Cardiac muscle cell (in vitro differentiated cells and primary cell): ENCODE data around the gene NAB2. TPM values are rescaled to one million over a fixed set of nuclear protein-coding genes. Genes with fewer than 3 reads are reported as not detected.
"Not testable (repeated sequence)": the region's sequence is repeated elsewhere in the genome, so short reads cannot be mapped to it uniquely, and the experiment has no call there.

Experiments
- DNase-seq, 2 donors: peaks; one replicate each; pipeline versions ENCODE4 v3.0.0 to v3.0.0-alpha.2; 2010 to 2017; ENCODE audit warnings: low read depth in 1 of 2, low spot score in 1 of 2
- H3K27ac ChIP-seq: fragments of 200-600 bp; sonication (generic); 2 replicates; pipeline ENCODE4 v1.5.1; 2016
- H3K27me3 ChIP-seq: fragments of 200-600 bp; sonication (generic); 2 replicates; pipeline ENCODE4 v1.6.0; 2016; ENCODE audit warnings: control low read depth
- H3K36me3 ChIP-seq: fragments of 200-600 bp; sonication (generic); 2 replicates; pipeline ENCODE4 v1.5.1; 2016; ENCODE audit warnings: control low read depth
- H3K4me1 ChIP-seq: fragments of 200-600 bp; sonication (generic); 2 replicates; pipeline ENCODE4 v1.8.1; 2017; ENCODE audit warnings: low read depth, mild to moderate bottlenecking, mixed run types
- H3K4me3 ChIP-seq: fragments of 200-600 bp; sonication (generic); 2 replicates; pipeline ENCODE4 v1.5.1; 2016; ENCODE audit warnings: mild to moderate bottlenecking
- H3K9me3 ChIP-seq: fragments of 200-600 bp; sonication (generic); 2 replicates; pipeline ENCODE4 v1.5.1; 2017; ENCODE audit warnings: low read depth, mild to moderate bottlenecking, control low read depth
- CTCF ChIP-seq: IDR thresholded peaks from 2 replicates; pipeline ENCODE4 v1.5.1; 2012; ENCODE audit warnings: low read depth, mild to moderate bottlenecking, low read length
- polyA plus RNA-seq: library from polyadenylated mRNA; unstranded; fragments of >200 nt; fragmentation: Nextera tagmentation; extraction: Ambion mirVana; gene quantifications from 2 replicates; pipeline ENCODE4 v1.2.1, GENCODE V29; 2016
- total RNA-seq: library from RNA; depleted of rRNA; stranded (reverse); fragments of >200 nt; gene quantifications from 2 replicates; pipeline ENCODE4 v1.2.3, GENCODE V29; 2016

NAB2 gene
- total and polyA plus RNA-seq, 2 experiments from 2014 or later, result 11.9 to 35.0 TPM

DNA sequence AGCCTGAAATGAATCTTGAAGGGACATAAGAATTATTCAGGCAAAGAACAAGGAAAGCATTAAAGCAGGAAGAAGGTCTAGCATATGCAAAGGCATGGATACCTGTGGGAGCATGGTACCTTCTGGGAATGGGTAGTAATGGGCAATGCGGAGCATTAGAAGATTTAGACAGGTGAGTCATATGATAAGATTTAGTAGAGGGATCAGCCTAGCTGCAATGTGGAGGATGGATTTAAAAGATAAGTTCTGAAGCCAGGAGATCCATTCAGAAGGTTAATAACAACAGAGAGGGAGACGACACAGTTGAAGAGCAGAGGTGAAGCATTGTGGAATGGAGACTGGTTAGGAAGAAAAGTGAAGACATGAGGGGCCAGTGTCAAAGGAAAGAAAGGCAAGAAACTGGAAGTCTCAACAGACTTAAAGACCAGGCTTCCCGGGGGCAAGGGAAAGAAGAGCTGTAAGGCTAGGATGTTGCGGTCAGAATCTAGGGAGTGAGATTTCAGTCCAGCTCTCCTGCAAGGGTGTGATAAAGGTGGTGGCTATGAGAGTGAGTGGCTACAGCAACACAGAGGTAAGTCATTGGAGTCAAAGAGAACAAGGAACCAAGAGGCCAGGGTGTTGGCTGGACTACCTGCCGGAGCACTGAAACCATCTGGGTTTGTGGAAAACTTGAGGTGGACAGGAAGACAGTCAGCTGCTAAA lies 27.8 kb downstream of the NAB2 start:
- Histone ChIP-seq H3K27ac (no peak overlapping the region), H3K9me3 (no peaks in the 10 kb centered on the region), H3K4me1 (no peaks in the 10 kb centered on the region), H3K4me3 (no peak overlapping the region), H3K36me3 (no peaks in the 10 kb centered on the region), H3K27me3 (no peaks in the 10 kb centered on the region)
- DNase-seq, result no peak
- TF ChIP-seq CTCF, result no peak

- no peak for DNase-seq
- H3K27ac ChIP-seq, result no peak overlapping the region
- no peak overlapping the region for H3K4me3 ChIP-seq
- no peaks in the 10 kb centered on the region for H3K4me1 ChIP-seq
- no peaks in the 10 kb centered on the region for H3K27me3 ChIP-seq
- no peaks in the 10 kb centered on the region for H3K9me3 ChIP-seq
- no peak for TF ChIP-seq CTCF
- H3K36me3 ChIP-seq, result no peaks in the 10 kb centered on the region
Measured at GRCh38 chr12:57118711-57119271, 29.9 kb downstream of the NAB2 start.

GRCh38 chr12:57119294-57120085 lies 30.6 kb downstream of the NAB2 start:
- no peak for TF ChIP-seq CTCF
- no peak for DNase-seq
- no peaks in the 10 kb centered on the region for H3K36me3 ChIP-seq
- H3K27me3 ChIP-seq, result no peaks in the 10 kb centered on the region
- no peak overlapping the region for H3K27ac ChIP-seq
- H3K4me3 ChIP-seq, result no peak overlapping the region
- no peaks in the 10 kb centered on the region for H3K4me1 ChIP-seq
- H3K9me3 ChIP-seq, result no peaks in the 10 kb centered on the region

DNA sequence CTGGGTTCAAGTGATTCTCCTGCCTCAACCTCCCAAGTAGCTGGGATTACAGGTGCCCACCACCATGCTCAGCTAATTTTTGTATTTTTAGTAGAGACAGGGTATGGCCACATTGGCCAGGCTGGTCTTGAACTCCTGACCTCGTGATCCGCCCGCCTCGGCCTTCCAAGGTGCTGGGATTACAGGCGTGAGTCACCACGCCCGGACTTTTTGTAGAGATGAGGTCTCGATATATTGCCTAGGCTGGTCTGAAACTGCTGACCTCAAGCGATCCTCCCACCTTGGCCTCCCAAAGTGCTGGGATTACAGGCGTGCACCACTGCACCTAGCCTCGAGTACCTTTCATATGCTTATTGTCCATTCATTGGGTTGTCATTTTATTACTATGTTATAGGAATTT lies 31.8 kb downstream of the NAB2 start:
- H3K27ac ChIP-seq, H3K4me1 ChIP-seq, H3K4me3 ChIP-seq, H3K9me3 ChIP-seq, DNase-seq, H3K27me3 ChIP-seq, H3K36me3 ChIP-seq: not testable (repeated sequence)

- Histone ChIP-seq H3K27me3 (no peaks in the 10 kb centered on the region), H3K36me3 (no peaks in the 10 kb centered on the region), H3K4me3 (no peak overlapping the region), H3K9me3 (no peaks in the 10 kb centered on the region), H3K4me1 (peaks cover 5% of the 10 kb centered on the region), H3K27ac (no peak overlapping the region)
- DNase-seq, result no peak
- no peak for TF ChIP-seq CTCF
Measured at GRCh38 chr12:57123813-57124212, 34.9 kb downstream of the NAB2 start.
